HT-29 (cell line): ENCODE results near the gene ROR1. TPM values are rescaled to one million over a fixed set of nuclear protein-coding genes. Genes with fewer than 3 reads are reported as not detected.

Experiments used
- DNase-seq: peaks from one replicate; pipeline ENCODE4 v3.0.0-alpha.2; 2015; ENCODE audit warnings: low spot score
- total RNA-seq: library from RNA; depleted of rRNA; stranded (reverse); fragments of >200 nt; shearing (Covaris generic); gene quantifications from 2 replicates; pipeline ENCODE4 v1.2.3, GENCODE V29; 2014

Gene ROR1
- total RNA-seq, 1 experiment from 2014 or later: 40.5 TPM

DNA sequence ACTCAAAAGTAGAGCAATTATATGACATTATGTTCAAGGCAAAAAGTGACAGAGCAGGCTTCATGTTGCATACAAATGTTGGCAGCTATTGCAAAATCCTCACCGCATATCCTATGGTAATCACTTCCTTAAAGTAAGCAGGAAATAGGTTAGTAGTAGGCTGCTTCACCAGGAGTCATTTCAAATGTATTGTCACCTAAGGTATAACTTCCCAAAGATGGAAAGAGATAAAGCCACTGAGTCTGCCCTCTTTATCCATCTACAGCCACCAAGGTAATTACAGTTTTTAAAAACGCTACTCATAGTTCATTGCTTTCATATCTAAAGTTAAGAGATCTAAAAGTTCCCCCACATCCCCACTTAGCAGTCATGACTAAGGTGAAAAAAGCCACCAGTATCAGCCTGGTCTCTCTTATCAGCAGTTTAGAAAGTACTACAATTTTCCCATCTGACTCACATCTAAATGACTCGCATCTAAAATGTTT, 398.0 kb downstream of the ROR1 start:
- DNase-seq: peak; percentile 67

DNA sequence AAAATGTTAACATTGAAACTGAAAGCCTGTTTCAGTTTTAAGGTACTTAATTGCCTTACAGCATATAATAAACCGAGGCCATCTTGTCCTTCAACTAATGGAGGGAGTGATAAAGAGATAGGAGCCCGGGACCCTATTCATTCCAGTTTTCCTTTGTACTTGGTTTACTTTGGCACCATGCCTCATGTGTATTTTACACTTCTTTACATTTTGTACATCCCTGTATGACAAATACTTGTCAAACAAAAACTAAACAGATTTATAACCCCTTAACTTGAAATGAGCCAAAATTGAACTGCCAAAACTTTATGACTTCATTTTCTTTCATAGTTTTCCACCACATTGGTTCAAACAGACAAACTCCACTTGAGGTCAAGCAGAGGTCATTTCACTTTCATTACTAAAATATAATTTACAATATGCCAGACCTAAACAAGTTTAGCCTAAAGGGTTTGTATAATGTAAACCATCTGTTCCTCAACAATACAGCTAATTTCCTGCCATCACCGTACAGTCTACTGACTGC, 398.7 kb downstream of the ROR1 start:
- peak; percentile 30 for DNase-seq

DNA sequence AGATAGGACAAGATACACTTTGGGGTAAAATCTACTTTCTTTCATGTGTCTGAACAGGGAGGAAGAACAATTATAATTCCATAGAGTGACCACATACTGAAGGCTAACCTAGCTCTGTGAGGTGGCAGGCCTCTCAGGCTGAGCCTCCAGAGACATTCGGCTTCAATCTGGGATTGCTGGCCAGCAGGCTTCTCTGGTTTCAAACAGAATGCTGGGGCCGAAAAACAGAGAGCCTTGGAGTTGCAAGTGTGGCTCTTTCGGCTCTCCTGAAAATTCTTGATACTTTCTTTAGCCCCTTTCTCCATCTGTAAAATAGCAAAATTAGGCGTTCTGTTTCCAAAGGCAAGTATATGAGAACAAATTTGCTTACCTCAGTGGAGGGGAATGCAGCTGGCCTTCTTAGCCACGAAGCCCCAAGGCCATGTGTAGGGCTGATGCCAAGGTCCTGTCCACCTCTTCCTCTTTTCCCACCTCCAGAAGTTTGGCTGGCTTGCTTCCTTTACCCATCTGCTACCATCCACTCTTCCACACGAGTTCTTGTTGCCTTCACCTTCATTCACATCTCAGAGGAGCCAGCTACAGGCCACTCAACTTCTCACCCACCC, 399.6 kb downstream of the ROR1 start:
- no peak for DNase-seq

GRCh38 chr1:64175639-64176038, 401.8 kb downstream of the ROR1 start:
- no peak for DNase-seq

GRCh38 chr1:64176659-64177058, 402.8 kb downstream of the ROR1 start:
- no peak for DNase-seq

DNA sequence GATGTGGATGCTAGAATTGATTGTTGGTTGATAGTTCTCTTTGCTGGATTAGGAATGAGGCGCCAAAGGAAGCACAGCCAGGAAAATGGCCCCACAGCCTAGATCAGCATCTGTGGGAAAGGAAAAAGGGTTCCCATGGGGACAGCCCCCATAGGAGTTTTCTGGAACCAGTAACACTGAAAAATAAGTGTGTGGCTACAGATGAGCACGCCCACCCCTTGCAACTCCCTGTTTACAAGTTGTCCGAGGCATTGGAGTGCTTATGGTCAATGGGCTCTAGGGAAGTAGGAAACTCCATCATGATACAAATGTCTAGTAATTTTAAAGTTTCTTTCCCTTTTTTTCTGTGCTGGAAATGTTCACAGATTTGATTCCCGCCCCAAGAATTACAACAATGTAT, 405.8 kb downstream of the ROR1 start:
- no peak for DNase-seq

DNA sequence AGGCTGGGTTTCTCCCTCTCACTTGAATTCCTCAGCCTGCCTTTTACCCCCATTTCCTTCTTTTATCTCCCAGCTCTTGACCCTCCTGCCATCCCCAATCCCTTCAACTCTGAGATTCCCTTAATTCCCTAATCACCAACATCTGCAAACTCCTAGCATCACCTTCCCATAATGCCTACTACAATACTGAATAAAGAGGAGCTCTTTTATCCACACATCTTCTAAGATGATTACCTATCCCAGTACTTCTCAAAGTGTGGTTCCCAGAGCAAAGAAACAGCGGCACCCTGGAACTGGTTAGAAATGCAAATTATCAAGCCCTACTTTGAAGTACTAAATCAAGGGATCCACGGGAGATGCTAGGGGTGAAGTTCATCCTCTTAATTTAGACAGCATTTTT, 408.4 kb downstream of the ROR1 start:
- no peak for DNase-seq

- DNase-seq: peak; percentile 5
These were observed 409.7 kb downstream of the ROR1 start for GRCh38 chr1:64183395-64184002.

DNA sequence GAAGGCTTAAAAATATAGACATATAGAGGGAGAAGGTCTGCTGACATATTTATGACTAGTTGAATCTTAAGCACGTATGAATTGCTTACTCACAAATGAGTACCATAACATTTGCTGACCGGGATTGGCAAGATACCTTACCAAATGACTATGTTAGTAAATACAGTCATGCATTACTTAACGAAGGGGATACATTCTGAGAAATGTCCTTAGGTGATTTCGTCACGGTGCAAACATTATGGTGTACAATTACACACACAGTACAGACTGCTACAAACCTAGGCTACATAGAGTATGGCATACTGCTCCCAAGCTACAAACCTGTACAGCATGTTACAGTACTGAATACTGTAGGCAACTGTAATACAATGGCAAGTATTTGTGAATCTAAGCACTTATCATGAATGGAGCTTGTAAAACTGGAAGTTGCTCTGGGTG, 410.2 kb downstream of the ROR1 start:
- DNase-seq: no peak

GRCh38 chr1:64186138-64186897, 412.5 kb downstream of the ROR1 start:
- no peak for DNase-seq

- DNase-seq: no peak
These were observed 413.1 kb downstream of the ROR1 start for GRCh38 chr1:64186898-64187280.

DNA sequence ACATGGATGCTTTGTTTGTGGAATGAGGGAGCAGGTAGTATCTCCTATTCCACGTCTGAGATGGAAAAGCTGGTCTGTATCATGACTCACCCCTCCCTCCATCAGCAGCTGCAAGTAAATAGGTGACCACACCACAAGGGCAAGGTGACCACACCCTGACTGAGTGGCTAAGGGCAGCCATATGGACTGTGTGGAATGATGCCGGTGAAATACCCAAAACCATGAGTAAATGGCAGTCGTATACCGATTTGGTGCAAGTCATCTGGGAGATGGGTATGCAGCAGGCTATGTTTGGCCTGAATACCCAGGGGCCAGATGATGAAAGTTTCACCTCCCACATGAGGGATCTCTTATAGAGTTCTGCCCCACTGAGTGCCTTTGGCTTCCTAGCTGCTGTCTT, 413.8 kb downstream of the ROR1 start:
- no peak for DNase-seq

- DNase-seq: no peak
These were observed 418.5 kb downstream of the ROR1 start for GRCh38 chr1:64192290-64192689.

DNA sequence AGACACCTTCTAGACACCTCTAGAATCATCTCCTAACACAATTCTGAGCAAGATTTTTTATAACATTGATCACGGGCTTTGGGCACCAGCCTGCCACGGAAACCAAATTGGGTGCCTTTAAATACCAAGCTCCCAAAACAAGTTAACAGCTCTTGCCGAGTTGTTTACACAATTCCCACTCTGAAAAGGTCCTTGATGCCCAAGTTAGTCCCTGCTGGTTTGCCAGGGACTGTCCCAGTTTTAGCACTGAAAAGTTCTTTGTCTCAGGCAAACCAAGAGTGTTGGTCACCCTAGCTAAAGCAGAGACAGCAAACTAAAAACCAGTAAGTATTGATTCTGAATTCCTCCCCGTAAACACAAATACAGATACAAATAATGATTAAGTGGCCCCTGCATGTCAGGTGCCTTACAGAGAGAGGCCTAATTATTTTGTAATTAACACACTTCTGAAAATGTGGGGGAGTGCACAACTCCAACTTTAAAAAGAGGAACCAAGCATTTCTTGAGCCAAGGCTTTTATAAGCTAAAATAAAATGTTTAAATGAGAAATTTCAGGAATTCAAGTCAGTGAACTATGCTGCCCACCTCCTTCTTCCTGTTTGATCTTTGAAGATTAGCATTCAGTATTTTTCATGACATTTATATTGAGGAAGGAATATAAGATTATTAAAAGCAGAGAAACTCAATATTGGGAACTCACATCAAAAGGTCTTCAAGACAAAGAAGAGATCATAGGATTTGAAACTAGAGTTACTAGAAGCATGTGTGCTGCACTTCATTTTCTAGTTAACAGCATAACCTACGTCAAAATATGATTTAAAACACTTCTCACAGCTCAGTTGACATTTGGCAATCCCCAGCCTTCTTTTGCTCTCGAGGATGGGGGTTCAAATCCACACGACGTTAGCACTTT, 420.6 kb downstream of the ROR1 start:
- DNase-seq: no peak

- no peak for DNase-seq
These were observed 421.2 kb downstream of the ROR1 start for GRCh38 chr1:64195081-64195395.

DNA sequence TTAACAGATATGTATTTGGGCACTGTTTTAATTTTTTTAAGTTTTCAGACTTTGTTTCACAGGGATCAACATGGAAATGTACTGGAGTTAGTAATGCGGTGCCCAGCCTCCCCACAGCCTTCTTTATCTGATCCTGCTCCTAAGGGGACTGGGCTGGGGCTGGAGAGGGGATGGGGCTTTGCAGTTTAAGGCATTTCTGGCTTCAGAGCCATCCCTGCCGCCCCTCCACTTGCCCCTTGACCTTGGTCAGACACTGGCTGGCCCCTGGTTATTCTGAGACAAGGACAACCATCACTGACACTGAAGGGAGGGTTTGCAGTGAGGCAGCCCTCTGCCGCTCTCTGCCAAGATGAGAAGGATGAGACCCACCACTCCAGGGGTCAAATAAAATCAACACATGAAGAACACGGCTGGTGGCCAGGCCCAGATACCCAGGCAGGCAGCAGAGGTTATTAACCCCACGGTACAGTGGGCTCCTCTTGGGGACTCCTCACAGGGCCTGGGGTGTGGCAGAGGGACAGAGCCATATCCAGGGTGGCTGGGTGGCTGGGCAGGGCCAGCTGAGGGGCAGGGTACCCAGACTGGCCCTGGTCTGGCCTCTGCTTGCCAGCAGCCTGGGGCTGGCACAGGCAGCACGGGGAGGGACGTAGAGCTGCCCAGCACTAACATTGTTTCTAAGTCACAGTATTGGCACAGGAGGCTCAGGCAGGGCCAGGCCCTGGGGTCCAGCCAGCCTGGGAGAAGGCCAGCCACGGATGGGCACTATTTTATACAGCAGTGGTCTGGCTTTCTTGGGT, 422.5 kb downstream of the ROR1 start:
- DNase-seq: no peak

DNA sequence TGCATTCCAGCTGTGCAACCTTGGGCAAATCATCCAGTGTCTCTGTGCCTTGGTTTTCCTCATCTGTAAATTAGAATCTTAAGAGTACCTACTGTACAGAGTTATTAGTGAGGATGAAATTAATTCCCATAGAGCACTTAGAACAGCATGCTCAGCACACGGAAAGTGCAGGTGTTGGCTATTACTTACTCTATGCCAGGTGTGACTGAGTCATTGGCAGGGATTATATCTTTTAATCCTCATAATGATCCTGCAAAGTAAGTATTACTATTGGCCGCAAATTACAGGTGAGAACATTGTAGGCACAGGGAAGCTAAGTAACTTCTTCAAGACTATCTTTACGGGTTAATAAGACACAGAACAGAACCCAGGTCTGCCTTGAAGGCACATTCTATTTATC, 423.3 kb downstream of the ROR1 start:
- DNase-seq: no peak

- DNase-seq: no peak
These were observed 425.3 kb downstream of the ROR1 start for GRCh38 chr1:64199154-64199553.

- DNase-seq: no peak
These were observed 426.2 kb downstream of the ROR1 start for GRCh38 chr1:64200064-64200463.

DNA sequence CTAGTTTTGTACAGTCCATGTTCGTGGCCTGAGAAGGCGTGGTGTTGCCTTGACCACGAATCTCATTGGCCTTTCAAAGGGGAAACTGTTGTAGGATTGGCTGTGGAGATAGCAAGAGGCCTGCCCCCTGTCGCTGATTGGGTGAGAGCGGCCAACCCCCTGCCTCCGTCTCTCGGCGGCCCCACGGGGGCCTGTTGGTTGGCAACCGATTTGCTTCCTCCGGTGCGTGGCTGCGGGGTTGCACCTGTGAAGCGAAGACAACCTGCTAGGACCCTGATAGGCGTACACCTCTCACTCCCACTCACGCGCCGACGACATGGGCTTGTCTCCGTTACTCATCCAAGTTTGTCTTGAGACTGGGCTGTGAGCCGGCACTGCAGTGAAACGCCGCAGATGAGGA, 429.6 kb downstream of the ROR1 start, which contains the start of gene UBE2U:
TSS of gene UBE2U (plus strand) at position 204 of the 400 bp plus-strand sequence. CDS start 428 bp downstream, outside the sequence.
- no peak for DNase-seq

DNA sequence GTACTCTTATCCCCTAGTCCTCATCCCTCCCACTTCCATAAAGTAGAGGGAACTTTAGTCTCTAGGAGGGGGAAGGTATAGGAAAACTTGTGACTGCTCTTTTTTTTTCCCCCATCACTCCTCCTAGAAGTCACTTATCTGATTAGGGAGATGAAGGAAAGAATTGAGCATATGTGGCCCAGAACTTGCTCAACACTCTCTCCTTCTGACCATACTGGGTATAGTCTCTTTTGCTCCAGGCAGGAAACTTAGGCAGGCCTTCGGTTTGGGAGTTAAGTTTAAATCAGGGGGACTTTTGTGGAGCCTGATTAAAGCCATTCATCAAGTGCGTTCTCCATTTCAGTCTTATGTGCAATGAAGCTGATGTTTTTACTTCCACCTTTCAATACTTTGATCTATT, 435.4 kb downstream of the ROR1 start:
- no peak for DNase-seq
